Brain microvascular endothelial cell (primary cell): Measurements from ENCODE around the gene SPRED2.

Experiments
- DNase-seq: peaks from one replicate; pipeline ENCODE4 v3.0.0-alpha.2; 2020
- H3K27ac ChIP-seq: fragments of 250-450 bp; sonication (Bioruptor Pico); 2 replicates; pipeline ENCODE4 v1.5.1; 2020; ENCODE audit warnings: mild to moderate bottlenecking, moderate library complexity
- H3K27me3 ChIP-seq: fragments of 250-450 bp; sonication (Bioruptor Pico); replicated peaks from 2 replicates; pipeline ENCODE4 v1.5.1; 2020; ENCODE audit warnings: mild to moderate bottlenecking
- H3K36me3 ChIP-seq: fragments of 250-450 bp; sonication (Bioruptor Pico); replicated peaks from 2 replicates; pipeline ENCODE4 v1.5.1; 2020; ENCODE audit warnings: mild to moderate bottlenecking
- H3K4me3 ChIP-seq: 2 replicates; pipeline ENCODE4 v1.5.1; 2011; ENCODE audit warnings: low read depth, mild to moderate bottlenecking, control low read depth, low read length, moderate library complexity
- in situ Hi-C: cut with HindIII; loops from 2 replicates; pipeline ENCODE4 v1.10.0; 2017; ENCODE audit warnings: low sequenced_read_pairs, low pct_ligation_motif_present
- TF ChIP-seq, protein P1 (sequence below): IDR thresholded peaks from 2 replicates; pipeline ENCODE4 v1.5.1; 2011; ENCODE audit warnings: low read depth, mild to moderate bottlenecking, moderate library complexity, low read length, control low read depth, inconsistent platforms; ENCODE audit errors: missing control alignments

Gene SPRED2

DNA sequence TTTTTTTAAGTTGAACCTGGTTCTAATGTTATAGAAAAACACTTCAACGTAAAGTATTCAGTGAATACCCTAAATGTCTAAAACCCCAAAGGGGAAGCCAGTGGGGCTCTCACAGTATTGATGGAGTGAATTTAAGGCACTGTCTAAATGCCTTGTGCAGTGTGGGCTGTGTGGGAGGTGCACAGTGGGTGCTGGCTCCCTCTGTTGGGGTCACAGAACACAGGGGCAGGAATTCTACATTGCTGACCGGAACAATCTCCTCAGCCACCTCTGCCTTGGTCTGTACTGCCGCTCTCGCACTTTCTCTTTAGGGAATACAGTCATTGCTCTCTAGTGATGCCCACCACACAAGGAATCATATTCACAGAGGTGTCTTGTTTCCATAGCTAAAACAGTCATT lies 45.4 kb downstream of the SPRED2 start:
- H3K27ac ChIP-seq: no peak overlapping the region
- TF ChIP-seq, protein P1, sequence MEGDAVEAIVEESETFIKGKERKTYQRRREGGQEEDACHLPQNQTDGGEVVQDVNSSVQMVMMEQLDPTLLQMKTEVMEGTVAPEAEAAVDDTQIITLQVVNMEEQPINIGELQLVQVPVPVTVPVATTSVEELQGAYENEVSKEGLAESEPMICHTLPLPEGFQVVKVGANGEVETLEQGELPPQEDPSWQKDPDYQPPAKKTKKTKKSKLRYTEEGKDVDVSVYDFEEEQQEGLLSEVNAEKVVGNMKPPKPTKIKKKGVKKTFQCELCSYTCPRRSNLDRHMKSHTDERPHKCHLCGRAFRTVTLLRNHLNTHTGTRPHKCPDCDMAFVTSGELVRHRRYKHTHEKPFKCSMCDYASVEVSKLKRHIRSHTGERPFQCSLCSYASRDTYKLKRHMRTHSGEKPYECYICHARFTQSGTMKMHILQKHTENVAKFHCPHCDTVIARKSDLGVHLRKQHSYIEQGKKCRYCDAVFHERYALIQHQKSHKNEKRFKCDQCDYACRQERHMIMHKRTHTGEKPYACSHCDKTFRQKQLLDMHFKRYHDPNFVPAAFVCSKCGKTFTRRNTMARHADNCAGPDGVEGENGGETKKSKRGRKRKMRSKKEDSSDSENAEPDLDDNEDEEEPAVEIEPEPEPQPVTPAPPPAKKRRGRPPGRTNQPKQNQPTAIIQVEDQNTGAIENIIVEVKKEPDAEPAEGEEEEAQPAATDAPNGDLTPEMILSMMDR: peak; percentile 38
- H3K36me3 ChIP-seq: no peaks in the 10 kb centered on the region
- H3K4me3 ChIP-seq: no peak overlapping the region
- in situ Hi-C loops: no loop called here
- DNase-seq: no peak
- no peaks in the 10 kb centered on the region for H3K27me3 ChIP-seq

GRCh38 chr2:65386344-65386743 lies 46.1 kb downstream of the SPRED2 start:
- in situ Hi-C loops: no loop called here
- no peak for DNase-seq
- TF ChIP-seq, protein P1: no peak
- H3K27me3 ChIP-seq: no peaks in the 10 kb centered on the region
- H3K36me3 ChIP-seq: no peaks in the 10 kb centered on the region
- no peak overlapping the region for H3K27ac ChIP-seq
- no peak overlapping the region for H3K4me3 ChIP-seq

DNA sequence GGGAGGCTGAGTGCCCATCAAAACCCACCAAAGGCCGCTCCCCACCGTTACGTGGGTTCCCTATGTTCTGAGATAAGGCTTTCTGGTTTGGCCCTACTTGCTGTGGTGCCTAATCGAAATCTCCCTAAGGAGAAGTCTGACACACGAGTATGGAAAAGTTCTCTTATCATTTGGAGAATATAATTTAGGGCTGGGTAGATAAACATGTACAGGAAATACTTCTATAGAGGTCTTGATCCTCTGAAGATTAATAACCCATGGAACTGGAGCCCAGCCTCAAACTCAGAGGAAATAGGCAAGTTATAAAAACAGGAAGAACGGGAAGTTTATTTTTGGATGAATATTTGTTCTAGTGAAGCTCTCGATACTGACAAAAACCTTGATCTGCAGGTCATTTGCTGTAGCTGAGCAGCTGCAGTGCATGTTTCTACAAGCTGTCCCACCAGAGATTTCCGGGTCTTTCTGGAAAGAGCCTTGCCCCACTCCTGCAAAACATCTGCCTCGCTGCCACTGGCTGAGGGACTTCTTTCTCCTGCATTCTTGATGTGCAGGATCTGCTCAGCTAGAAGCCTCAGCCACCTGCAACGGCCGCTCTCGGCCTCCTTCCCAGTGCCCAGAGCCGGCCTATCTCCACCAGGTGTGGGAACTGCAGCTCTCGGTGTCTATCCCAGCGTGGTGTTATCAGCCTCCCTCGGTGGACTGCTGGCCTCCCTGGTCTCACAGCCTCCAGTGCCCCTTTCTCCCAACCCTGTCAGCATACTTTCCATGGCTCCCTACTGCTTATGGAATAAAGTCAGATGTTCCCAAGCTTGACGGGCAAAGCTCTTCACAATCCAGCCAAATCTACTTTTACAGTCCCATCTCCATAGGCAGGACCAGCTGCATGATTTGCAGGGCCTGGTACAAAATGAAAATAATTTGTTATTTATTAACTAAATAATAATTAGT lies 48.6 kb downstream of the SPRED2 start:
- TF ChIP-seq, protein P1: no peak
- H3K36me3 ChIP-seq: no peaks in the 10 kb centered on the region
- H3K4me3 ChIP-seq: no peak overlapping the region
- no peaks in the 10 kb centered on the region for H3K27me3 ChIP-seq
- in situ Hi-C loops: no loop called here
- peak overlapping the region; percentile 77 for H3K27ac ChIP-seq
- no peak for DNase-seq

DNA sequence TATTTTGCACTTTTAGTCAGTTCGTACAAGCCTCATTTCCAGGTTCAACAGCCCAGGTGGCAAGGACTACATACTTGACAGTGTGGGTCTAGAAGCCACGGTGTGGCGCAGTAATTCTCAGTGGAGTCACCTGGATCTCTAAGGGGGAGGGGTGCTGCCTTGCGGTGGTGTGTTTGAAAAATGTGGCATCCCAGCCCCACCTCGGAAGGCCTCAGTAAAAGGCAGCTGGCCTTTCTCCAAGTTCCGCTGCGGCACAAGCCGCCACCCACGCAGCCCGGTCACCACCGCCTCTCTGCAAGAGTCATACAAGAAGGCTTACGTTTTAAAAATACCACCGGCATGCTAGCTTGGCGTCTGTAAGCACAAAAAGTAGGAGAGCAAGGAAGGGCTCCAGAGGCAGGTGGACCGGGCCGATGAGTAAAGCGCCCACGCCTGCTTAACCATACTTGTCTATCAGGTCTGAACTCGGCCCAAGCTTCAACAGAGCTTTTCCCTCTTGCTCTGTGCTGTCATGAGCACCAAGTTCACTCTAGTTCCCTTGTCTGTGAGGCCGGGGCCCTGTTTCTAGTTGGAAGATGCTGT lies 49.5 kb downstream of the SPRED2 start:
- no peaks in the 10 kb centered on the region for H3K27me3 ChIP-seq
- TF ChIP-seq, protein P1: no peak
- peak; percentile 97 for DNase-seq
- in situ Hi-C loops: no loop called here
- peak overlapping the region; percentile 5 for H3K4me3 ChIP-seq
- no peaks in the 10 kb centered on the region for H3K36me3 ChIP-seq
- peak overlapping the region; percentile 77 for H3K27ac ChIP-seq

DNA sequence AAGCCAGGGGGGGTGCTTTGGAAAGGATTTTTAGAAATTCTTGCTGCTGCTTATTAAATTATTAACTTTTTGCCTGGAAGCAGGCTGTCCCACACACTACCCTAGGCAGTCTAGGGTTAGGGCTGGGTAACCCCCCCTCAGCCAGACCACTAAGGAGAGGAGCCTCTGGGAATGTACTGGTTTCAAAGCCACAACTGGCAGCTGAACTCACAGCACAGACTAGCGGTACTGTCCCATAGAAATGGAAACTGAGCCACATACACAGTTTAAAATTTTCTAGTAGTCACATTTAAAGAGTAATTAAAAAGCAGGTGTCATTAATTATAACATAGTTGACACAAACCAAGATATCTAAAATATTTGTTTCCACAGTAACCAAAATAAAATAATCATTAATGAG lies 50.1 kb downstream of the SPRED2 start:
- Histone ChIP-seq H3K4me3 (no peak overlapping the region), H3K36me3 (no peaks in the 10 kb centered on the region), H3K27ac (peak overlapping the region; percentile 71), H3K27me3 (no peaks in the 10 kb centered on the region)
- in situ Hi-C loops: no loop called here
- TF ChIP-seq, protein P1: no peak
- DNase-seq: no peak
